UCSD-AML1 (cell line): ENCODE measurements around the gene GCSH.
A peak's percentile ranks its signal among the peaks of the same experiment; 100 is the strongest.

Experiments
- DNase-seq: peaks from one replicate; lab custom pipeline; 2025; ENCODE audit not compliant: unreplicated experiment; lab: John Stamatoyannopoulos, UW

Gene GCSH

DNA sequence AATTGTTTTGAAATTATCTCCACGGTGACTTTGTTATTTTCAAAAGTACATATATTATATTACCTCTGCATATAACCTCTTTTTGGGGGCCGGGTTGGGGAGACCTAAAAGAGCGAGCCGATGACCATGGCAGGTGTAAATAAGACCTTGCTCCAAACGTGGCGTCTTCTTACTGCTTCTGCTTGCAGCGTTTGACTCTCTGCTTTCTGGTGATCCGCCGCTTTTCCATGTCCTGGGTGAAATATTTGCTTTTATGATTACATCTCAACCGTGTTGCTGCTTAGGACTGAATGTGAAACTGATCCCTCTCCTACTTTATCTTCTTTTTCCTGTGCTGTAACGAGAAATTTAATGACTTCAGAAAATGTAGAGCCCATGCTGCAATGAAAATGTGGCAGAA, 42.4 kb downstream of the GCSH start:
- DNase-seq, result no peak

DNA sequence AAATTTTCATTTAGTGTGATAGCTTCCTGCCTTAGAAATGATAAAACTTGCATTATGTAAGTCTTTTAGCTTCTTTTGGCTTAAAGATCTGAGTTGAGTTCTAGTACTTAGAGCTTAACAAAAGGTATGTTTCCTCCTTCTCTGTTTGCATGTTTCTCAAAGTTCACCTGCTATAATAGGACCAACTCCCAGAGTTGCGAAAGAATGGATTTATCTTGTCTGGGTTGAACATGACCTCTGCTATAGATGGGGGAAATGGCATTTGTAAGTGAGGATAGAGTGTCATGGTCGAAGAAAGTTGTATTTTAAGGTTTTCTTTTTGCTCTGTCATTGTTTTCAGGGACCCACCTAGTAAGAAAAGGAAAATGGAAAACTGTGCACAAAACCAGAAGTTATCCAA, 53.4 kb downstream of the GCSH start:
- DNase-seq, result no peak

DNA sequence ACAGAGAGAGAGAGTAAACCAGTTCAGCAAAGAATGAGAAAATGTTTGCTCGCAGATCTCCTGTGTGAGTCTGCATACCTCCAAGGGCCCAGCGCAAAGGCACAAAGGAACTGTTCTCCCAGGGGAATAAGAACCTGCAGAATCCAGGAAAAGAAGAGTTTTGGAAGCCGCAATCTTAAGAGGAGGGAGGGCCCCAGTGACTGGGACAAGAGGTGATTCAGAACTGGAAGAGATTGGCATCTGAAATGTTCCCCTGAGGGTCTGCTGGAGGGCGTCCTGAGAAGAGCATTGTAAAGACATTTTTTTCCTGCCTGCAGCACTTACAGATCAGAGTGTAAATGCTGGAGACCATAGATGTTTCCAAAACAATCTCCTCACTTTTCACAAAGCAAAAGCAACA, 54.5 kb downstream of the GCSH start:
- no peak for DNase-seq

DNA sequence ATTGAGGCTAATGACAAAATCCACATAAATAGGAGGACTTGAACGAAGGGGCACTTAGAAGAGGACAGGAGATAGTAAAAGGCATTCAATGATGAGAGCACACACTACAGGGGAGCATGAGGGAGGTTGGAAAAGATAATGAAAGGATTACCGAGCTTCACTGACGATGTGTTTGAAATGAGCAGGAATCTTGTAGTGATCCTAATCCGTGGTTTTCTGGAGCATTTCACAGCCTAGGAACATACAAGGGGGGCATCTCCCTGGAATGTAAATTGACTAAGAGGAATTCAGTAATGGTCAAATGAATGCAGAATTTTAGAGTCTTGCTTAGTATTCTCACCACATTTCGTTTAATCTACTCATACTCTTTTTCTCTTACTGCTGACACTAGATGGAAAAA, 55.4 kb downstream of the GCSH start:
- DNase-seq, result no peak

DNA sequence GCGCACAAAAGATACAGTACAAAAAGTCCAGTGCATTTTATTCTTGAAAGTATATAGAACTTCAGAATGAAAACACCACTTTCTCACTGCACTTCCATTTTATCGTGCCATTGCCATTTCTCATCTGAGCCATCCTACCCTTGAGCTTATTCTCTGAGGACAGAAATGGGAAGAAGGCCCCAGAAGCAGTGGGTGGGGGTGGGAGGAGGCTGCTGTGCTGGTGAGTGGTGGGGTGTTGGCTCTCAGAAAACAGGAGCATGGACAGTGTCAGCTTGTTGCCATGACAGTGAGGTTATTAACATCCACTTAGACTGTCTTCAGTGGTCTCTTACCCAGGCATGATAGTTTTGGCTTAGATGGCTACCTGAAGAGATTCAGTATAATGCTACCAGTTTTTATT, 56.1 kb downstream of the GCSH start:
- DNase-seq, result no peak

DNA sequence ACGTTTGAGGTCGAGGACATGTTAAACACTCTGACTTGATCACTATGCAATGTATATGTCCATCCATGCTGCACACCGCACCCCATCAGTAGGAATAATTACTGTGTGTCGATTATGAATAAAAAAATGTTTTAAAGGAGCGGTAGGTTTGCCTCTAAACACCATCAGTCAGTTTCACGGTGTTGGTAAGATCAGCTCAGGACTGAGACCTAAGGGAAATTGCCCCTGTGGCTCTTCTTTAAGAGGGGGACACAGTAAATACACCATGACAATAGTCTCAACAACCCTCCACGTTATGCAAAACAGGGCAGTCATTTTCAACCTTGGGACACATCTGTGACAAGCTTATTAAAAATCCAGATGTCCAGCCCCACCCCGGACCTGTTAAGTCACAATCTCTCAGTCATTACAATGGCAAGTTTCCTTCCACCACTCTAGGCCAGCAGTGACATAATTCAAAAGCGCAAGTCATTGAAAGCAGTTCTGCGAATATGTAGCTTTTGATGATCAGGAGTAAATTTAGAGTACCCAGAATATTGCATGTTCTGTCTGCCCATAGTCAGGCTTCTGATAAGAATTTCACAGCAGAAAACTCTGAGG, 59.3 kb downstream of the GCSH start:
- no peak for DNase-seq

DNA sequence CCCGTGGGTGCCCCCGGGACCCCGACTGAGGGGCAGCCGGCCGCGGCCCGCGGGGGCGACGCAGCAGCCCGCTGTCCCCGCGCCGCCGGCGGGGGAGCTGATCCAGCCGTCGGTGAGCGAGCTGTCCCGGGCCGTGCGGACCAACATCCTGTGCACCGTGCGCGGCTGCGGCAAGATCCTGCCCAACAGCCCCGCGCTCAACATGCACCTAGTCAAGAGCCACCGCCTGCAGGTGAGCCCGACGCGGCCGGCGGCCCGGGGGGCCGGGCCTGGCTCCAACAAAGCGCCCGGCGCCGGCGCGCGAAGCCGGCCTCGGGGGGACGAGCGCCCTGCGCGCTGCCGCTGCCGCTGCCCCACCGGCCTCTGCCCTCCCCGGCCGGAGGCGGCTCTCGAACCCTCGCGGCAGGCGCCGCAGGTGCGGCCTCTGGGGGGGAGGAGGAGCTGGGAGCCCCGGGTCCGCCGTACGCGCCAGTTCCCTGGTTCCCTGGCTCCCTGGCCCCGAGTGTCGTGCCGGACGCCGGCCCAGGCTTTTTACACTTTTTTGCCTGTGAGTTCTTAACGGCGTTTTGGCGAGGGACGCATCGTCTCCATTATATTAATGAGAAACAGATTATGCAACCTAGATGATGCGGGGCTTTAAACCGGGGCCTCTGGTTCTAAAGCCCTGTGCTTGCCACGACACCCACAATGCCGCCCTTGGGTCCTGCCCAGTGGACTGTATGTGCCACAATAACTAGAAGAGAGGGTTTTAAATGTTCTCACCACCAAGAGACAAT, 60.0 kb downstream of the GCSH start:
- peak; percentile 59 for DNase-seq

DNA sequence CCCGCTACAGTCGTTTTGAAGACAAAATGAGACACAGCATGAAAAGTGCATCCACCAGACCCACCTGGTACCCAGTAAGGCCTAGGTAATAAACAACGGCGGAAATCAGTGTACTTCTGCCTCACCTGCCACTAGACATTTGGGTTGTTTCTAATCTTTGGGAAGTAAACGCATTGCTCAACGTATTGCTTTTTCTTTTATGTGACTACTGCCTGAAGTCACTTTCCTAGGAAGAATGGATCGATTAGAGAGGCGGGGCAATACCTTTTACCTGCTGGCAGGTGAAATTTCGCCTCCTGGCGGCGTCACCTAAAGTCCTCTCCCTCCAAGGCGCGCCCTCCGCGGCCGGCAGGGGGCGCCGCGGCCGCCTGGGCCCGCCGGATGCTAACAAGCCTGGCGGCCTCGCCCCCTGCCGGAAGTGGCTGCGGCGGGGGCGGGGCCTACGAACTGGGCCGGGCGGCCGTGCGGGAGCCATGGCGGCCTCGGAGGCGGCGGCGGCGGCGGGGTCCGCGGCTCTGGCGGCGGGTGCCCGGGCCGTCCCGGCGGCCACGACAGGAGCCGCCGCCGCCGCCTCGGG, 60.7 kb downstream of the GCSH start, which contains the start of gene ATMIN:
ATMIN (plus strand) TSS at position 445 of the 577 bp plus-strand sequence; CDS start at position 474, 29 bp downstream.
- DNase-seq, result peak; percentile 92
